Peyer's patch (tissue), 4 donors: ENCODE data around the gene CELSR2. TPM values are rescaled to one million over a fixed set of nuclear protein-coding genes. Genes with fewer than 3 reads are reported as not detected.

Experiments
- DNase-seq, 3 donors: peaks; one replicate each; pipeline ENCODE4 v3.0.0-alpha.2; 2017 to 2019
- H3K27ac ChIP-seq, 4 donors: fragments of 200-600 bp; sonication (generic); one replicate each; pipeline ENCODE4 v1.5.1; 2016 to 2019
- H3K27me3 ChIP-seq, 2 donors: fragments of 200-600 bp; sonication (generic); one replicate each; pipeline ENCODE4 v1.5.1; 2019
- H3K36me3 ChIP-seq, 3 donors: fragments of 200-600 bp; sonication (generic); one replicate each; pipeline ENCODE4 v1.5.1; 2016 to 2019
- H3K4me1 ChIP-seq, 4 donors: fragments of 200-600 bp; sonication (generic); one replicate each; pipeline ENCODE4 v1.5.1; 2016 to 2019
- H3K4me3 ChIP-seq, 4 donors: fragments of 200-600 bp; sonication (generic); 1 replicate in 3 of 4; 2 replicates in 1 of 4; pipeline ENCODE4 v1.5.1; 2016 to 2019; ENCODE audit warnings: mild to moderate bottlenecking in 1 of 4
- H3K9me3 ChIP-seq, 4 donors: fragments of 200-600 bp; sonication (generic); one replicate each; pipeline ENCODE4 v1.5.1; 2016 to 2019; ENCODE audit warnings: mild to moderate bottlenecking in 1 of 4
- CTCF ChIP-seq, 6 experiments: fragments of 450-650 bp in 4 of 6; fragments of 200-600 bp in 2 of 6; sonication (generic) in 1 of 6; IDR thresholded peaks; one replicate each; pipeline ENCODE4 v1.5.1; 2017 to 2019; ENCODE audit warnings: antibody characterized with exemption in 6 of 6, mild to moderate bottlenecking in 3 of 6, moderate library complexity in 1 of 6
- POLR2A ChIP-seq, 2 donors: fragments of 450-650 bp; IDR thresholded peaks; one replicate each; pipeline ENCODE4 v1.5.1; 2017; ENCODE audit warnings: antibody characterized with exemption in 2 of 2, mild to moderate bottlenecking in 2 of 2, moderate library complexity in 2 of 2
- total RNA-seq, 4 donors: library from RNA; depleted of rRNA; stranded (reverse); fragments of >200 nt; gene quantifications; one replicate each; pipeline ENCODE4 v1.1.0, GENCODE V29; 2016

The CELSR2 gene
- total RNA-seq, 4 donors from 2014 or later = 2.6 to 6.4 (median 4.6) TPM

- TF ChIP-seq POLR2A (IDR thresholded peaks at IDR 0.05) (no peak), CTCF (IDR thresholded peaks at IDR 0.05) (no peak)
- H3K9me3 ChIP-seq = no peaks in the 10 kb centered on the region
- no peaks in the 10 kb centered on the region for H3K27me3 ChIP-seq
- H3K4me1 ChIP-seq = no peaks in the 10 kb centered on the region
- peaks cover 0 to 50% (median 0%) of the 10 kb centered on the region in 3 donors for H3K36me3 ChIP-seq
- H3K4me3 ChIP-seq = no peak overlapping the region
- no peak for DNase-seq
- no peak overlapping the region for H3K27ac ChIP-seq
Measured at GRCh38 chr1:109225308-109225707, 24.0 kb upstream of the CELSR2 start.

- DNase-seq = peak in 1 of 3 donors; percentile 8
Measured at GRCh38 chr1:109225711-109226445, 23.5 kb upstream of the CELSR2 start.

GRCh38 chr1:109228167-109228566, 21.2 kb upstream of the CELSR2 start:
- TF ChIP-seq CTCF (IDR thresholded peaks at IDR 0.05) (no peak), POLR2A (IDR thresholded peaks at IDR 0.05) (no peak)
- DNase-seq = no peak
- Histone ChIP-seq H3K9me3 (no peaks in the 10 kb centered on the region), H3K27ac (no peak overlapping the region), H3K4me3 (no peak overlapping the region), H3K36me3 (peaks cover 0 to 74% (median 0%) of the 10 kb centered on the region in 3 donors), H3K4me1 (no peaks in the 10 kb centered on the region), H3K27me3 (no peaks in the 10 kb centered on the region)

More at GRCh38 chr1:109225711-109226445, 23.5 kb upstream of the CELSR2 start:
- Histone ChIP-seq H3K27ac (no peak overlapping the region), H3K36me3 (peaks cover 0 to 56% (median 0%) of the 10 kb centered on the region in 3 donors), H3K9me3 (no peaks in the 10 kb centered on the region), H3K27me3 (no peaks in the 10 kb centered on the region), H3K4me3 (no peak overlapping the region), H3K4me1 (no peaks in the 10 kb centered on the region)
- TF ChIP-seq POLR2A (IDR thresholded peaks at IDR 0.05) = no peak
- TF ChIP-seq CTCF (IDR thresholded peaks at IDR 0.05) = no peak

DNA sequence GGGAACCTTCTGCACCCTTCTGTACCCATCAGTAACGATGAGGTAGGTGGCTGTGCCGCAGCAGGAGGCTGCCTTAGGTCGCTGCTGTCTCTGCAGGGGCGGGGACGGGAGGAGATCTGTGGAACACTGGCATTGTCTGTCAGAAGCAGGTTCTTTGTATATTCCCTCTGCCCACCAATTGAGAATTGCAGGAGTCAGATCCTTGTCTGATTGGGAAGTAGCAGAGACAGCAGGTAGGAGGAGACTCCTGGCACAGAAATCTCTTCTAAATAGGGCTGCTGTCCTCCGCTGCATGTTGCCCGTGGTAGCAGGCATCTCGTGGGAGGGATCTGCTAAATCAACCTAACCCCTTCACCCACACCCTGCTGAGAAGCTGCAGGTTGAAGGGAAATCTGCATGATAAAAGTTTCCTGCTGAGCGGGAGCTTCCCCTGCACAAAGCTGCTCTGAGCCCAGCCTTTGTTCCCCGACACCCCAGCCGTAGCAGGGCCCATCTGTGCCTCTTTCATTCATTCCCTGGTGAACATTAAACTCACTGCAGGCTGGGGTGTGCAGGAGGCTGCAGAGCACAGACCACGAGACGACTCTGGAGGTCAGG, 19.7 kb upstream of the CELSR2 start:
- DNase-seq = no peak
- H3K9me3 ChIP-seq = no peaks in the 10 kb centered on the region
- no peak overlapping the region for H3K27ac ChIP-seq
- H3K4me1 ChIP-seq = no peaks in the 10 kb centered on the region
- no peaks in the 10 kb centered on the region for H3K27me3 ChIP-seq
- TF ChIP-seq POLR2A (IDR thresholded peaks at IDR 0.05) = no peak
- TF ChIP-seq CTCF (IDR thresholded peaks at IDR 0.05) = no peak
- no peak overlapping the region for H3K4me3 ChIP-seq
- peaks cover 0 to 79% (median 0%) of the 10 kb centered on the region in 3 donors for H3K36me3 ChIP-seq

DNA sequence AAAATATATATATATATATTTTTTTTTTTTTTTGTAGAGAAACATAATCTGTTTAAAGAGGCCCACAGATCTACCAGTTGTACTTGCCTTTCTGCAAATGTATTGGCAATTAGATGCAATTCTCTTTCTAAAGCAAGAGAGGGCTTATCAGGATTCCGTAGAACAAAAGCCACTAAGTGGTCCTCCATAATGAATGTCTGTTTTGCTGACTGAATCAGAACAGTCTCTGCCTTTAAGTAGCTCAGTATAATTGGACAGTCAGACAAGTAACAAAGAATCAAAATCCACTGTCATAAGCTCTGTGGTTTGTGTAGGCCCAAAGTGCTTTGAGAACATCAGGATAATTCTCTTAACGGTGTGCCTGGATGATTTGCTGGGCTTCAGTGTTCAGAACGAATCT, 18.3 kb upstream of the CELSR2 start:
- TF ChIP-seq CTCF (IDR thresholded peaks at IDR 0.05) (no peak), POLR2A (IDR thresholded peaks at IDR 0.05) (no peak)
- H3K4me3 ChIP-seq = no peak overlapping the region
- H3K36me3 ChIP-seq = peaks cover 0 to 86% (median 0%) of the 10 kb centered on the region in 3 donors

More for the DNA sequence above, 18.3 kb upstream of the CELSR2 start:
- H3K27ac ChIP-seq = no peak overlapping the region
- DNase-seq = no peak
- no peaks in the 10 kb centered on the region for H3K9me3 ChIP-seq
- no peaks in the 10 kb centered on the region for H3K27me3 ChIP-seq
- H3K4me1 ChIP-seq = no peaks in the 10 kb centered on the region
